D341Med (cell line): ENCODE measurements around the gene TIRAP.
A peak's percentile ranks its signal among the peaks of the same experiment; 100 is the strongest.
"Not testable (repeated sequence)": the region's sequence is repeated elsewhere in the genome, so short reads cannot be mapped to it uniquely, and the experiment has no call there.

Source experiments
- DNase-seq: peaks from one replicate; pipeline ENCODE4 v3.0.0; 2012; ENCODE audit warnings: low spot score

The TIRAP gene

DNA sequence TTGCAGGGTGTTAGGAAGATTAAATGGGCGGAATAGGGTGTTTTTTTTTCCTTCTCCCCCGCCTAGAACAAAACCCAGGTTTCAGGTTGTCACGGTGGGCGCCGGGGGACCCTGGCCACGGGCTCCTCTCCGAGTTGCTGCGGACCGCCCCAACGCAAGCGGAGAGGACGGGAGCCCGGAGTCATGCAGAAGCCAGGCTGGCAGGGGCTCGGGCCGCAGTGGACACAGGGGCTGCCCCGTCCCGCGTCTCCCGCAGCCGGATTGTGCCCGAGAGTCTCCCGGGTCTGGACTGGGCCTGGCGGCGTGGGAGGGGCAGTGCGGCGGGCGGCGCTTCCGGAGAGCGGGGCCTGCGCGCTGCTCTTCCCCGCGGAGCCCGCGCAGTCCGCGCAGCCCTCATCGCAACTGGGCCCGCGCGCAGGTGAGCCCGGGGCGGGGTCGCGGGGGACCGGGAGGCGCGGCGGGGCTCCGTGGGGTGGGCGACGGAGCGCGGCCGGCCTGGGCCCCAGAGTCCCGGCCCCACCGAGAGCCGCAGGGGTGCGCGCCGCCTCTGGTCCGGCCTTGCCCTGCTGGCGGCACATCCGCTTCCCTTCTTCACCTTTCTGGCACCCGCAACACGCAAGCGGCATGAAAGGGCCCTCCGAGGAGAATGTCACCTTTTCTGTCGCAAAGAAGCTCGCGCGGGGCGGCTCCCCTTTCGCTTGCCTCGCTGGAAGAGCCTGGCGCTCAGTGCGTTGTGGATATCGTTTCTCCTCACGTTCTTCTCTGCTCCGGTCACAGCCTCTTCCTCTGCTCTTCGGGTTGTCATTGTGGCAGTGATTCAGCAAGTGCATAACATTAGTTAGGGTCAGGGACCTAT is at the start of gene TIRAP:
TSS of gene TIRAP (plus strand) at position 358 of the 856 bp plus-strand sequence. CDS start 7,802 bp downstream, outside the sequence.
- peak; percentile 71 for DNase-seq

- no peak for DNase-seq
Observed at GRCh38 chr11:126233391-126233790, 49.5 kb upstream of the TIRAP start.

GRCh38 chr11:126246636-126247035 is 36.3 kb upstream of the TIRAP start:
- DNase-seq: no peak

- no peak for DNase-seq
Observed at GRCh38 chr11:126253265-126253664, 29.6 kb upstream of the TIRAP start.

GRCh38 chr11:126254819-126255218 is 28.1 kb upstream of the TIRAP start:
- no peak for DNase-seq

- DNase-seq: not testable (repeated sequence)
Observed at GRCh38 chr11:126255507-126255906, 27.4 kb upstream of the TIRAP start.

- DNase-seq: no peak
Observed at GRCh38 chr11:126256216-126256615, 26.7 kb upstream of the TIRAP start.

DNA sequence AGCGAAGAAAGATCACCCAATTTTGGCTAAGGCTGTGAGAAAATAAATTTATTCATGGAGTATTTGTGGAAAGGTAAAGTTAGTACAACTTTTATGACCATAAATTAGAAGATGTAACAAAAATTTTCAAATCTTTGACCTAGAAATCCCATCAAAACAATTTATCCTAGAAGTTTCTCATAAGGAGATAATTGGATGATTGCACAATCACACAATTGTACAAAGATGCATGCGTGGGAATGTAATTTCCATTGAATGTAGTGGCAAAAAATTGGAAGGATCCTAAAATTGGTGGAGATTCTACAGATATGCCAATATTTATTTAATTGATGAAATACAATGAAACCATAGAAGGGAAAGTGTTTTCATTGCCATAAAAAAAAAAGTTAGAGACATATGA is 25.7 kb upstream of the TIRAP start:
- no peak for DNase-seq

- no peak for DNase-seq
Observed at GRCh38 chr11:126257764-126258163, 25.1 kb upstream of the TIRAP start.

DNA sequence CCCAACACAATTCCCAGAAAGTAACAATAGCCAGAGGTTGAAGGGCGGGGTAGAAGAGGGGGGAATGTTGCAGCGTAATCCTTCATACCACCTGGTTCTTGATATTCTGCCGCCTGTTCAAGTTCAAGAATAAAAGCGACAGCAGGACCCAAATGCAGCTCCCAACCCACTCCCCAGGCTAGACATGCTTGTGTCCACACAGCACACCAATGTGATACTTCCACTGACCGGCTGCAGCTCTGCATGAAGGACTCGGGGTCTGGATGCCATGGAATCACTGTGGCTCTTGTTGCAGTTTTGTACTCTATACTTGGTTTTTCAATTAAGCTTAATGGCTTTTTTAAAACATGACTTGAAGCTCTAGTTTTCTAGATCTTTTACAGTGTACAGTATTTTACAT is 20.7 kb upstream of the TIRAP start:
- DNase-seq: no peak

- no peak for DNase-seq
Observed at GRCh38 chr11:126263489-126263888, 19.4 kb upstream of the TIRAP start.

DNA sequence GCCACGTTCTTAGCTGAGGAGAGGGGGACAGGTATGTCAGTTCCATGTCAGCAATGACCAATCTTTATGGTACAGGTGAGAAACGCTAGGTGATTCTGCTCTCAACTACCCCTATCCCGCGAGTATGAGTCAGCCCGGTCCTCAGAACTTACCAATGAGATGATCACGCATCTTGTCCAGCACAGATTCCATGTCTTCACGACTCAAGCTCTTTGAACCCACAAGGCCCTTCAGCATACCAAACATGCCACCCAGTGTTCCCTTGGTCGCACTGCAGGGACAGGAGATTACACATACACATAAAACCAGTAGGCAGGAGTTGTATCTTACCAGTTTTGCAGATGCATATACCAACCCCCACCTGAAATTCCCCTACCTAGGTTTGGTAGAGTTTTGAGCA is 17.1 kb upstream of the TIRAP start:
- DNase-seq: no peak

GRCh38 chr11:126267650-126268049 is 15.2 kb upstream of the TIRAP start:
- no peak for DNase-seq

DNA sequence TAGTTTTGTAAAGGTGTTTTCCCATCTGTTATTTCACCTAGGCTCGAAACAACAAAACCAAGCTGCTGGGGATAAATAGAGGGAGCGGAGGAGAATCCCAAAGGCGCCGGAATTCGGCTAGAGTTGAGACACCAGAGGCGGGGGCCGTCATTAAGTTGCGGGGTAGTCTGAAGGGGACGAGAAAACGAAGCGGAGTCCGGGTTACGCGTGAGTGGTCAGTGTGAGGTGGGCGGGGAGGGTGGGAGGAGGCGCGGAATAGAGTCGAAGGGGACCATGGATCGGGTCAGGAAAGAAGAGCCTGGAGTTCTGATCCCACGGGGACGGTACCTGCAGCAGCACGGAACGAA is 14.6 kb upstream of the TIRAP start:
- no peak for DNase-seq

DNA sequence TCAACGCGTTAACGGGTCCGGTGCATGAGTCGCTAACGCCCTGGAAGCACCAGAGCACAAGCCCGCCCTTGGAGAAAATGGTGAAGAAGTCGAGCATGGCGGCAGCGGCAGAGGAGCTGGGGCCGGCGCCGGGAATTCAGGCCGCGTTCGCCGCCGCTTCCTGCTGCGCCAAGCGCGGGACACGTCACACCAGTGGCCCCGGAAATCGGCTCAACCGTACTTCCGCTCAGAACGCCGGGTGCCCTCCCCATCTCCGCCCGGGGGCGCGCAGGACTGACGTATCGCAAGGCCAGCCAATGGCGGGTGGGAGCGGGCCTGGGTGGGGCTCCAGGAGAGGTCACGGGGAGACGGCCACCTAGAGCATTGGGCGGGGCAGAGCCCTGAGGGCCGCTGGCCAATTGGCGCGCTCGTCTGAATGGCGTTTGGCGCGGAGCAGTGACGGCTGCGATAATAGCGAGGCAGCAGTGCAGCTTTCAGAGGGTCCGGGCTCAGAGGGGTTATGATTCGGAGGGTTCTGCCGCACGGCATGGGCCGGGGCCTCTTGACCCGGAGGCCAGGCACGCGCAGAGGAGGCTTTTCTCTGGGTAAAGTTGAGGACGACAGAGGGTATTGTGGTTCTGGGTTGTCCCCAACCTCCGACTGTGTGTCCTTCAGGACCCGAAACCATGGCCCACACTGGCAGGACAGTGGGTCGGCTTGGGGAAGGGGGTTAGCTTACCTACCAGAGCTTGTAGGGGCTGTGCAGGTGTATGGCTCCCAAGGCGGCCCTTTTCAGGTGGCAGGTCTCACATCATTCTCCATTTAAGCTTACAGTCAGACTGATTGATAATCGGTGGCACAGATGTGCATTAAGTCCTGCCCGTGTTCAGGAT is 13.9 kb upstream of the TIRAP start, which contains the start of the genes FOXRED1 and SRPRA:
TSS of gene FOXRED1 (plus strand) at position 447 of the 872 bp plus-strand sequence. CDS start at position 500, 53 bp downstream.
TSS of gene SRPRA (minus strand) at position 188 of the 872 bp plus-strand sequence. CDS start at position 97, 91 bp downstream.
- peak; percentile 100 for DNase-seq

GRCh38 chr11:126277322-126277721 is 5.6 kb upstream of the TIRAP start:
- DNase-seq: no peak

GRCh38 chr11:126277780-126278179 is 5.1 kb upstream of the TIRAP start:
- DNase-seq: no peak

DNA sequence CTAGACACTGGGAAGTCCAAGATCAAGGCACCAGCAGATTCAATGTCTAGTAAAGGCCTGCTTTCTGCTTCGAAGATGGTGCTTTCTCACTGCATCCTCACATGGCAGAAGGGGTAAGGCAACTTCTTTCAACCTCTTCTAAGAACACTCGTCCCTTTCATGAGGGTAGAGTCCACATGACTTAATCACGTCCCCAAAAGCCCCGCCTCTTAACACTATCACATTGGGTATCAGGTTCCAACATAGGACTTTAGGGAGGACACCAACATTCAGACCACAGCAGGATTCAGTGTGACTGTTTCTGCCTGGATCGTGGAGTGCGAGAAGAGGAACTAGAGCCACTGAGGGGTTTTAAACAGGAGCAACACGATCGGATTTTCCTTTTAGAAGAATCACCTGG is 3.7 kb upstream of the TIRAP start:
- no peak for DNase-seq

- no peak for DNase-seq
Observed at GRCh38 chr11:126280595-126280994, 2.3 kb upstream of the TIRAP start.

DNA sequence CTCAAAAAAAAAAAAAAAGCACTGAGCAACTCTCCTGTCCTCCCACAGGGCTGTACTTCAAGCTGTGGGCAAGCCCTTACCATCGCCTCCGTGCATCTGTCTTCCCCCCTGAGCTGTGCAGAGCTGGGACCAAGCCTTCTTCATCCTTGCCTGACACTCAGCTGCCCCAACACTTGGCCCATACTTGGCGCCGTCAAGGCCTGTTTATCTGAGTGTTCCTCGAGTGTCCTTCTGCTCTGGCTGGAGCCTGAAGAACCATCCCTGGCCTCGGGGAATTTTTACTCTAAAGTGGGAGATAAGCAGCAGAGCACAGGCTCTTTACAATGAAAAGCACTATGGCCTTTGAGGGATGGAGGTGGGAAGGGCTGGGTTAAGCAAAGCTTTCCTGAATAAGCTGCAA is 1.6 kb upstream of the TIRAP start:
- DNase-seq: no peak

- DNase-seq: no peak
Observed at GRCh38 chr11:126281666-126282175, 1.2 kb upstream of the TIRAP start.

- no peak for DNase-seq
Observed at GRCh38 chr11:126282361-126282735, 545 bp upstream of the TIRAP start.

DNA sequence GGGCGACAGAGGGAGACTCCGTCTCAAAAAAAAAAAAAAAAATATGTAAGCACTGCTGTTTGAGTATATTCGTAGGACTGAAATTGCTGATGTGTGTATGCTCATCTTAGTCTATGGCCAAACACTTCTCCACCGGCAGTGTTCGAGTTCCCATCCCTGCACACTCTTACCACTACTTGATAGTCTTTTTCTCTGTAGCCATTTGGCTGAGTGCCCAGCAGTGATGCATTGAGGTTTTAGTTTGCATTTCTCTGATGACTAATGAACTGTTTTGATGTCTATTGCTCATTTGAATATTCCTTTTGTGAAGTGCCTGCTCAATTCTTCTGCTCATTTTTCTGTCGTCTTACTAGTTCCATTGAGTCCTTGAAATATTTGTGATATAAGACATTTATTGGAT is 1.9 kb downstream of the TIRAP start:
- no peak for DNase-seq
